ENCODE results near the gene SLC13A1. TPM values are rescaled to one million over a fixed set of nuclear protein-coding genes. Genes with fewer than 3 reads are reported as not detected.
"Not testable (repeated sequence)": the region's sequence is repeated elsewhere in the genome, so short reads cannot be mapped to it uniquely, and the experiment has no call there.

Gene SLC13A1
- total RNA-seq, 1 donor from 2014 or later, result not detected

DNA sequence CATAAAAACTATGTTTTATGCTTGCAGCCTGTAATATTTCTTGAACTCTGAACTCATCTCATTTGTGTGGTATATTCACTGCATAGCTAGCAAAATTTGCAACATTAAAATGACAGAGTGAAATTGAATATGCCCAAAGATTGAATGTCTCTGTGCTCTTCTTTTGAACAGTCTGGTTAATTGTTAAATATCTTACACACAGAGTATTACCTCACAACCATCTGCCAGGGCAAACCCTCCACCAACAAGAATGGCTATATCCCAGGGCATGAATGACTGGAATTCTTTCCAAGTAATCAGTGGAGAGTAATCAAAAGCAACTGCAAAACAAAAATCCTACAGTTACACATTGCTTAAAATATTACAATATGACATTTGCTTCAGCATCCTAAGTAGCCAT lies 76.9 kb downstream of the SLC13A1 start:
- no peak for DNase-seq

DNA sequence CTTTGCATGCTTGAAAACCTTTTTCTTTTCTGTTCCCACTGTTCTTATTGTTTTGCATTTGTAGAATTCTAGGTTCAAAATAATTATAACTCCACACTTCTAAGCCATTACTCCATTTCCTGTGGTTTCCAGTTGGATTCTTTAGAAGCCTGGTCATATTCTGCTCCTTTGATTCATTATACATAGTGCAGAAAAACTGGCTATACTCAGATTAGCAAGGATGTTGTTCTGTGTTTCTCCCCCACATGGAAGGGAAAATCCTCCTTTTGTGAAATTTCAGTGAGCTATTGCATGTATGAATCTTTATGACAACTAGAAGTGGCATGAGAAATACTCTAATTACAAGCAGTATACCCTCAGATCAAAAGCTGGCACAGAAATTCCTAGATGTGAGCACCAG lies 79.5 kb downstream of the SLC13A1 start:
- DNase-seq, result no peak

DNA sequence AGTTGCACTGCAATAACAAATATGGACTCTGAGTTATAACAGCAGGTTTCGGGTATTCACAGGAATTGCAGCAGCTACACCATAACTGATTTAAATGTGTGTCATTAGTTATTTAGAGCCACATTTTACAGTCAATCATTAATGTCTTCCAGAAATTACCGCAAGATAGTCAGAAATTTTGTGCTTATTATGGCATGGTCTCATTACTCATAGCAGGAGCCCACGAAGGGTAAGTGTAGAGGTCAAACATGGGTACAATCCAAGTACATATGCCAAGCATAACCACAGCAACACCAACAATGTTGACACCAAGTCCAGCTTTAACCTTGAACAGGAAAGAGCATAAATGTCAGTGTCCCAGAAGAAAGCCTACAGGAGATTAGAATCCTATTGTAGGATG lies 84.4 kb downstream of the SLC13A1 start:
- DNase-seq, result no peak

DNA sequence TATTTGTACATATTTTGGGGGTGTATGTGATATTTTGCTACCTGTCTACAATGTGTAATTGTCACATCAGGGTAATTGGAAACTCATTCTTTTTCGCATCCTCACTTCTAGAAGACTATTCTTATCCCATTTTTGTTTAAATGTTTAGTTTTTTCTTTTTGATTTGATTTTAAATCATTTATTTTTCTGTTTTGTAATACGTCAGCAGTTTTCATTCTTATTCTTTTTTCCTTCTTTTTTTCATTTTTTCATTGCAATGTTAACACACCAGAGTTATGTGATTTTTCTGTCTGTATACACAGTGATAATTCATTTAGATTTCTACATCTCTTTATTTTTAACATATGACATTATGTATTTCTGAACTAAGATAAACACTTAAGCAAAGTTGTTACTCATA lies 85.5 kb downstream of the SLC13A1 start:
- no peak for DNase-seq

DNA sequence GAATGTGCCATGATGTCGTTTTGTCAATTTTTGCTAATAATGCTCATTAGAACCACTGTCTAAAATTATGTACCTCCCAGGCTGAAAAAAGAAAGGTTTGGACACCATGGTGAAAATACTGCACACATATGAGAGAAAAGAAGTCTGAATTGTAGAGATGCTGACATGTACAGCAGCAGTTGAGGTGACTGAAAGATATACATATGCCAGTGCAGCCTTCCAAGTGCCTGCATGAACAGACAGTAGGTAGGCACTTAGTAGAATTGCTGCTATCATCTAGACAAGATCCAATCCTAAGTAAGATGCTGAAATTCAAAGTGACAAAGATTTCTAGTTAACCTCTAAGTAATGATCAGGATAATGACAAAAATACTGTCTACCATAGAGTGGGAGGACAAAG lies 86.9 kb downstream of the SLC13A1 start:
- DNase-seq, result no peak

DNA sequence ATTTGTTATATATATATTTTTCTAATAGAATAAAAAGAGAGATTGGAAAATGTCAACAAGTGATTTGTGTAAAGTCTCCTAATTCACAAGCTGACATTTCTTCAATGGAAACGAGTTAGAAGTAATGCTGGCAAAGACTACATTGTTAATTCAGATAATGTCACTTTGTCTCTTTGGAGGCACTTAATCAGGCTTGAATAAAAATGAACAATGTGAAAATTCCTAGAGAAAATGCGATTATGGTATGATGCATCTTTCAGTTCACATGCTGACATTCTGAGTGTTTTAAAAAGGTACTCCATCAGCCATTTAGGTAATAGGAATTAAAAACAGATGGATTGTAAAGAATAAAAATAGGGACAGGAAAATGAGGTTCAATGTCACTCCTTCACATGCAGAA lies 100.1 kb downstream of the SLC13A1 start:
- no peak for DNase-seq

DNA sequence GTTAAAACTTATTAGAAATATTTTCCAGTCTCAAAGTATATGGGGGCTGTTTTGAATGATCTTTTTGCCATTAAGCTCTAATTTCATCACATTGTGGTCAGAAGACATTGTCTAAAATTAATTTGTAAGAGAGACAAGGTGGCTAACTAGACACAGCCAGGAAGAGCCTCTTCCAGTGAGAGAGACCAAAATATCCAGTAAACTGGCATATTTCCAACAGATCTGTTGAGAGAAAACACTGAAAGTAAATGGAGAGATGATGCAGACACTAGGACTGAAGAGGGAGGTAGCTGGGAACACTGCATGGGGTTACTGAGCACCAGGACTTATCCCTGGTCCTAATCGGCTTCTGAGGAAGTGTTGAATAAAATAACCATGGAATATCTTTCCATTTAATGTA lies 102.8 kb downstream of the SLC13A1 start:
- DNase-seq, result no peak

DNA sequence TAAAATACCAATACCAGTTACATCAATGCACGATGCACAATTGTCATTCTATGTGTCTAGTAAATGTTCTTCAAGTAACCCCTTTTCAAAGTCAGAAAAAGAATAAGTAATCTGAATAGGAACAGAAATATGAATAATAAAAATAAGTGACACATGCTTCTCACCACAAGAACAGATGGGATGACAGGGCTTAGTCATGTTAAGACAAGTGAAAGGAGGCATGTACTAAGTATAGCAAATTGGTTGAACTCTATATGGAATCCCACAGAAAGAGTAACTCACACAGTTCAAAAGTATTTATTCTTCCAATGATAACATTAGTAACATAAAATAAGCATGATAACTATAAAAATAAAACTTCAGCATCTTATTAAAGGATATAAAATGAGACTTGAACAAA lies 103.3 kb downstream of the SLC13A1 start:
- DNase-seq, result peak; percentile 2

DNA sequence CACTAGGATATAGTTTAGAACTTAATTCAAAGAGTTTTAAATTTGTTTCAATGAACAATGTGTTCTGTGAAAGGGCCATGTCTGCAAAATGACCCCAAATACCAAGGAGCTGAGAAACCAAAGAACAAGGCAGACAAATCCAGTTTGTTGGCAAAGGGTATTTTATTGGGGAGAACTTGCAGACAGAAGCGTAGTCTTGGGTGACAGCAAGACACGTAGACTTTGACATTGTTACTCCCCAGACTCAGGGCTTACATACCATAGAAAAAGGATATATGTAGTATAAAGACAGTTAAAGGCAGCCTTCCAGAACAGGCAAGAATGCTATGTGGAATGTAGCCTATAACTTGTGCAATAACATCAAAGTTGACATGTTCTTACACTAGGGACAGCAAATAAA lies 109.3 kb downstream of the SLC13A1 start:
- DNase-seq, result no peak

DNA sequence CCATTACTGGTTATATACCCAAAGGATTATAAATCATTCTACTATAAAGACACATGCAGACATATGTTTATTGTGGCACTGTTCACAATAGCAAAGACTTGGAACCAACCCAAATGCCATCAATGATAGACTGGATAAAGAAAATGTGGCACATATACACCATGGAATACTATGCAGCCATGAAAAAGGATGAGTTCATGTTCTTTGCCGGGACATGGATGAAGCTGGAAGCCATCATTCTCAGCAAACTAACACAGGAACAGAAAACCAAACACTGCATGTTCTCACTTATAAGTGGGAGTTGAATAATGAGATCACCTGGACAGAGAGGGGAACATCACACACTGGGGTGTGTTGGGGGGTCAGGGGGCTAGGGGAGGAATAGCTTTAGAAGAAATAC lies 112.9 kb downstream of the SLC13A1 start:
- DNase-seq, result not testable (repeated sequence)

DNA sequence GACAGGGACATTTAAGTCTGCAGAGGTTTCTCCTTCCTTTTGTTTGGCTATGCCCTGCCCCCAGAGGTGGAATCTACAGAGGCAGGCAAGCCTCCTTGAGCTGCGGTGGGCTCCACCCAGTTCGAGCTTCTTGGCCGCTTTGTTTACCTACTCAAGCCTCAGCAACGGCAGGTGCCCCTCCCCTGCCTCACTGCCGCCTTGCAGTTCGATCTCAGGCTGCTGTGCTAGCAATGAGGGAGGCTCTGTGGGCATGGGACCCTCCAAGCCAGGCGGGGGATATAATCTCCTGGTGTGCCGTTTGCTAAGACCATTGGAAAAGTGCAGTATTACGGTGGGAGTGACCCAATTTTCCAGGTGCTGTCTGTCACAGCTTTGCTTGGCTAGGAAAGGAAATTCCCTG lies 114.9 kb downstream of the SLC13A1 start:
- not testable (repeated sequence) for DNase-seq

DNA sequence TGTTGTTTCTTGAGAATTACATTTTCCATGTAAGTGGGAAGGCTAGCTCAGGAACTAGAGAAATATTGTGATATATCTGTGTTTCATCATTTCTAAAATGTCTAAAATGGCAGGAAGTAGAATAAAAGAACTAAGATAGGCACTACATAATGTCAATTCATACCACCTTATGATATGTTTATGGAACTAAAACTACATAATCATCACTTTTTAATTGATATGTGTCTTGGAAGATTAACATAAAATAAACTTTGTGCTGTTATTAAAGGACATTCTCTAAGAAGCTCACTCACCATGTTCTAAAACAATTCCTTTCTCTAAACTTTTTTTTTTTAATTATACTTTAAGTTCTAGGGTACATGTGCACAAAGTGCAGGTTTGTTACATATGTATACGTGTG lies 120.7 kb downstream of the SLC13A1 start:
- DNase-seq, result no peak

DNA sequence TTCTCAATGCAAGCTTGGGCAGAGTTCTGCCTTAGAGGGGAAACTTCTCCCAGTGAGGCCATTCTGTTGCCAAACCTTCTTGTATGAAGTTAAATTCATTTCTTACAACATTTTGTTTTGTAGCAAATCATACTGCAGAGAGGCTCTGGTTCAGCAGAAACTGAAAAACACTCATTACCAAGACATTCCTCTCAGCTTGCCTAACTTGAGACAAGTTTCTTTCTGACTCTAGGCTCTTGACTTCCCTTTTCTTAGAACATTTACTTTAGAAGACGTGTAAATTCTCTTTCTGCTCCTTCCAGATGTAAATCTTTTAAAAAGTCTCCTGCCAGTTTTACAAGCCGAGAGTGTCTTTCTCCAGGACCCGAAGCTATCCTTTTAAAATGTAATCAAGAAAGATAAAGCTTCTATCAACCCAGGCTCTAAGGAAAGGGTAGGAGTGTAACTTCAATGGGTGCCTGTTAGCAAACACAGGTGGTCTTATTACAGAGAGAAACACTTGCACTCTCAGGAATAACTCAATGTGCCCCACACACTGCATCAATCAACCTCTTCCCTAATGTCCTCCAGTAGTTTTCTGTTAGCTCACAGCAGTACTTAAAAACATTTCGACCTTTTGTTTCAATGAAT lies 123.8 kb downstream of the SLC13A1 start:
- DNase-seq, result no peak

DNA sequence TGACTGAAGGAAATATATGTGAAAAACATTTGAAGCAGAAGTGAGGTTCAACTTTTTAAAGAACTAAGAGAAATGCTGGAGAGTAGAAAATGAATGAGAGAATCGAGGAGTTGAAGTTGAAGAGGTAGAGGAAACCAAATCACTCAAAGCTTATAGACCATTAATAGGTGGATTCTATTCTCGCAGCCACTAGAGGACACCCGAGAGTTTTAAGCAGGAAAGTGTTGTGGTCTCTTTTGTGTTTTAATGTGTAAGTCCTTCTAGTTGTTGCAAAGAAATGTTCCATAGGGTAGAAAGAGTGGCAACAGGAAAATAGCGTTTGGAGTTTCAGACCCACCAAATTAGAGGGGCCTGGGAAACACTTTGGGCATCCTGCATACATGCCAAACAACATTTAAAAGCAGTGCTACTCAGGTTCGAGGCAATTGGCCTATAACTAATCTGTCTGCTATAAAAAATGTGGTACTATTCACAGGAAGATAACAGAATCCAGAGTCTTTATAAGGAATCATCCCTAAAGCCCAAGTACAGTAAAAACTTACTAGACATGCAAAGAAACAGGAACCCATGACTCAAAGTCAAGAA lies 129.0 kb downstream of the SLC13A1 start:
- DNase-seq, result no peak

DNA sequence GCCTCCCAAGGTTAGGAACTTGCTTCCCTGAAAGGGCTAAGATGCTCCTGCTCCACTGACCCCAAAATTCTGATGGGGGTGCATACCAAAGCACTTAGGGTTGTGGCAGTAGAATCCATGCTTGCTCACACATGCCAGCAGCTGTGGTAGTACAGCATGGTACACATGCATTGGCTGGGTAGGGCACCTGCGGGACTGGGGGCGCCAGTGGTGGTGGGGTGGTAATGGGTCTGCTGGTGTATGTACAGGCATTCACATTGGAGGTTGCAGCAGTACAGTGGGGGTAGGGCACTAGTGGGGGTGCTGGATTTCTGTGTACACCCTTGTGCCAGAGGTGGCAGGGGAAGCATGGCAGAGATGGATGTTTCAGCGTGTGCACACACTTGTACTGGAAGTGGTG lies 132.0 kb downstream of the SLC13A1 start:
- DNase-seq, result no peak

Other genes starting within 250 kb of the SLC13A1 start
- not detected for gene TAS2R16, start 204.3 kb downstream of the SLC13A1 start, total RNA-seq

Data from tongue (tissue), 2 donors.